HL-60/S4 treated with retinoic acid at 250 ng/mL for 4 days and 3 days (cell line): Measurements from ENCODE around the gene MEIKIN.

Source experiments
- in situ Hi-C: fragments of 300-500 bp; cut with MboI; formaldehyde crosslinking; loops from 2 replicates; pipeline ENCODE4 v1.7.0; 2022; ENCODE audit warnings: low sequenced_read_pairs

MEIKIN gene

DNA sequence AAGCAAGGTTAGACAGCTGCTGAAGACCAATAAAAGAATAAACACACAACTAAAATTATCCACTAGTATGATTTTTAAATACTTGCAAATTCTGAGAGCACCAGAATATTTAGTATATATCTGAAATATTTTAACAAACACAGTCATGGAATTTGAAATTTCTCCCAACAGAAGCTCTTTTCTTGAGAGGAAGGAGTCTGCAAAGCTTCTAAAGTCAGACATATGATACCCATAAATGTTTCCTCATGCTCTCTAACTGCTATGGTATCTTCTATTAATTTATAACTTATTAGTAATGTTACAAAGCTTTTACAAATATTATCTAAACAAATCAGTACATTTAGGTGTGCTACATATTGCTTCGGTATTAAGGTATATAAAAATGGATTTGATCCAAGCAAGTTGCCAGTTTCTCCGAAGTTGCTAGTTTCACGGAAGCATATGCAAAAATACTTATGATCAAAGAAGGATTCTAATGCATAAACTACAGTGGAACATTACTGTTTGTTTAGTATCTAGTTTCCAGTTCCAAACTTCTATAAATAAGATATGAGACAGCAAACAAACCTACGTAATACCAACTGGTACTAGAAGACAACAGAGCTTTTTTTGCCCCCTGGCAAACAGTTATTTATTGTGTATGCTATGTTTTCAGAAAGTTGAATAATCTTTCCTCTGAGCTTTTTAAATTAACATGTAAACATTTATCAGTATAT, 170.7 kb downstream of the MEIKIN start:
- in situ Hi-C loops: no loop called here

GRCh38 chr5:131773805-131774204, 171.7 kb downstream of the MEIKIN start:
- in situ Hi-C loops: no loop called here

GRCh38 chr5:131771692-131772091, 173.8 kb downstream of the MEIKIN start:
- in situ Hi-C loops: no loop called here

GRCh38 chr5:131769961-131770360, 175.5 kb downstream of the MEIKIN start:
- in situ Hi-C loops: no loop called here

DNA sequence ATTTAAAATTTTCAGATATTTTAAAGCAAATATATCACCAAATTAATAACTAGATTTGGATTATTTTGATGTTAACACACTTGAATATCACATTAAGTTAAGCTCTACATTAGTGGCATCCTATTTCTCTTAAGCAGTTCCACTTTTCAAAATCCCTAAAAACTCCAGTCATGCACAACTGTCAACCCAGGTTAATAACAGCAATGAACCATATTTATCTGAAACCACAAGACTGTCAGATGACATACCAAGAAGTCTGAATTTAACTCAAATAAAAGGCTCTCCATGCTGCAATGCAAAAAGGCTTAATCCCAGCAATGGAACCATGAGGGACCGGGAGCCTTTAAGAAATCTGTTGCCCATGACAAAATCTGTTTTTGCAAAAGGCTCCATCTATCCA, 176.1 kb downstream of the MEIKIN start:
- in situ Hi-C loops: no loop called here

GRCh38 chr5:131767891-131768290, 177.6 kb downstream of the MEIKIN start:
- in situ Hi-C loops: no loop called here

- in situ Hi-C loops: no loop called here
Measured at GRCh38 chr5:131766689-131767088, 178.8 kb downstream of the MEIKIN start.

DNA sequence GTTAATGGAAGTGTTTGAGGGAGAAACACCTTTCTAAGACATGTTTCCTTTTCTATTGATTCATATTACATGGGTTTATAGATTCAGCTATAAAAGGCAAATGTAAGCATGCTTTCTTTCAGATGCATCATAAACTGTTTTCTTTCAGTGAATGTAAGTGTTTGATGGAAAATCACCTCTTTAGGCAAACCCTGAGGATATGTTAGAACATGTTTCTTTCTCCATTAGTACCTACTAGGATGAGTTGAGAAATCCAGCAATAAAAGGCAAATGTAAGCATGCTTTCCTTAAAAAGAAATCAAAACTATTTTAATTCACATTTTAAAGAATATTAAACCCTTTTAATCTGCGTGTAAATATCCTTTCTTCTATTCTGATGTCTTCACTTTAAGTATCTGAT, 180.2 kb downstream of the MEIKIN start:
- in situ Hi-C loops: no loop called here

DNA sequence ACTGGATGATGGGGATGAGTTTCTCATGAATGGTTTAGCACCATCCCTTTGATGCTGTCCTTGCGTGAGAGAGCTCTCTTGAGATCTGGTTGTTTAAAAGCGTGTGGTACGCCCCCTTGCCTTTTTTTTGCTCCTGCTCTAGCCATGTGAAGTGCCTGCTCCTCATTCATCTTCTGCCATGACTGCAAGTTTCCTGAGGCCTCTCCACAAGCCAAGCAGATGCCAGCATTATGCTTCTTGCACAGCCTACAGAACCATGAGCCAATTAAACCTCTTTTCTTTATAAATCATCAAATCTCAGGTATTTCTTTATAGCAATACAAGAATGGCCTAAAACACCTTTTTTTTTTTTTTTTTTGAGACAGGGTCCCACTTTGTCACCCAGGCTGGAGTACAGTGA, 181.5 kb downstream of the MEIKIN start:
- in situ Hi-C loops: no loop called here

- in situ Hi-C loops: no loop called here
Measured at GRCh38 chr5:131760793-131761192, 184.7 kb downstream of the MEIKIN start.

DNA sequence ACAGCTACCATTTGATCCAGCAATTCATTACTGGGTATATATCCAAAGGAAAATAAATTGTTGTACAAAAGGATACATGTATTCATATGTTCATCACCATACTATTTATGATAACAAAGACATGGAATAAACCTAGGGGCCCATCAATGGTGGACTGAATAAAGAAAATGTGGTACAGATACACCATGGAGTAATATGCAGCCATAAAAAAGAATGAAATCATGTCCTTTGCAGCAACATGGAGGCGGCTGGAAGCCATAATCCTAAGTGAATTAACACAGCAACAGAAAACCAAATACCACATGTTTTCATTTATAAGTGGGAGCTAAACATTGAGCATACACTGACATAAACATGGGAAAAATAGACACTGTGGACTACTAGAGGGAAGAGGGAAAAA, 185.8 kb downstream of the MEIKIN start:
- in situ Hi-C loops: no loop called here

DNA sequence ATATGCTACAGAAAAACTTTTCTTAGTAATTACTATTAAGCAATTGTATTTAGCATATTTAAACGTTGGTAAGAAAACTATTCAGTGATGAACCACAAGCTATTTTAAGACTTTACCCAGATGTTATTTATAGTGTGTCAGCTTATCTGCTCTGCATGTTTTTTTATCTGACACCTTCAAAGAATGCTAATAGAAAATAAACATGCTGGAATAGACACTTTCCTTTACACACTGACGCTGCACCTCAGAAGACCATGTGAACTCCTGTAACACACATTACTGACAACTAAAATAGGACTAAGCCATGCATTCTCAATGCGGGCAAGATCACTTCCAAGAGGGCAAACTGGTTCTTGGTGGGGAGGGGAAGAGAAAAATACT, 187.0 kb downstream of the MEIKIN start:
- in situ Hi-C loops: no loop called here

- in situ Hi-C loops: no loop called here
Measured at GRCh38 chr5:131757830-131758519, 187.5 kb downstream of the MEIKIN start.
